CD4-positive, alpha-beta T cell treated with Interleukin-6 for 4 hours (primary cell): ENCODE results near the gene CHN1.

Source experiments
- DNase-seq: peaks from one replicate; pipeline ENCODE4 v3.0.0-alpha.2; 2020; ENCODE audit warnings: mixed read lengths

The CHN1 gene, protein sequence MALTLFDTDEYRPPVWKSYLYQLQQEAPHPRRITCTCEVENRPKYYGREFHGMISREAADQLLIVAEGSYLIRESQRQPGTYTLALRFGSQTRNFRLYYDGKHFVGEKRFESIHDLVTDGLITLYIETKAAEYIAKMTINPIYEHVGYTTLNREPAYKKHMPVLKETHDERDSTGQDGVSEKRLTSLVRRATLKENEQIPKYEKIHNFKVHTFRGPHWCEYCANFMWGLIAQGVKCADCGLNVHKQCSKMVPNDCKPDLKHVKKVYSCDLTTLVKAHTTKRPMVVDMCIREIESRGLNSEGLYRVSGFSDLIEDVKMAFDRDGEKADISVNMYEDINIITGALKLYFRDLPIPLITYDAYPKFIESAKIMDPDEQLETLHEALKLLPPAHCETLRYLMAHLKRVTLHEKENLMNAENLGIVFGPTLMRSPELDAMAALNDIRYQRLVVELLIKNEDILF

DNA sequence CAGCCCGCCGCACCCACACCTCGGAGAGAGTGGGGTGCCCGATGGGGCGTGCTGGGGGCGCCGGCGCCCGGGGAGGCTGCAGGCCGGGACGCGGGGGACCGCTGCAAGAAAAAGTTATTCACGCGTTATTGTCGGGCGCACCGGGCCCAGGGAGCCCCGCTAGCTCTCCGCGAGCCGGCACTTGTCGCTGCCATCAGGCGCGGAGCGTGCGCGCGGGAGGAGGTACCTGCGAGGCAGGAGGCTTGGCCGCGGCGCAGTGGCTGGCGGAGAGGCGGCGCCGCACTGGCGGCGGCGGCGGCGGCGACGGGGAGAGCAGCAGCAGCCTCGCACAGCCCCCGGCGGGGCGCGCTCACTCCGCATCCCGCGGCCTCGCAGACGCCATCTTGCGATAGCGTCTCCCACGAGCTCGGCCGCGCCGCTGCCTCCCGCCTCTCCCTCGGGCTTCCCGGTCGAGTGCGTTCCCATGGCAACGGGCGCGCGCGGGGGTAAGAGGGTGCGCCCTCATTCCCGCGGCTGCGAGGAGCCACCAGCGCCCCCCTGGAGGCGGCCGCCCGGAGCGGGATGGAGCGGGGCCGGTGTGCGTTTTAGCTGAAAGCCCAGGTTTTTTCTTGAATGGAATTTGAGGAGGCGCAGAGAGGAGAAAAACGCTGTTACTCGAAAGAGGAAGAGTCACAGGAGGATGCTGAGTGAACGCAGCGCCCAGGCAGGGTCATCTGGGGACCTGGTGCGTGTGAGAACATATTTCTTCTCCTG is at the start of gene CHN1:
Gene CHN1 (minus strand): TSS at position 402 of the 753 bp plus-strand sequence. CDS start 469 bp downstream, outside the sequence.
- peak; percentile 70 for DNase-seq

DNA sequence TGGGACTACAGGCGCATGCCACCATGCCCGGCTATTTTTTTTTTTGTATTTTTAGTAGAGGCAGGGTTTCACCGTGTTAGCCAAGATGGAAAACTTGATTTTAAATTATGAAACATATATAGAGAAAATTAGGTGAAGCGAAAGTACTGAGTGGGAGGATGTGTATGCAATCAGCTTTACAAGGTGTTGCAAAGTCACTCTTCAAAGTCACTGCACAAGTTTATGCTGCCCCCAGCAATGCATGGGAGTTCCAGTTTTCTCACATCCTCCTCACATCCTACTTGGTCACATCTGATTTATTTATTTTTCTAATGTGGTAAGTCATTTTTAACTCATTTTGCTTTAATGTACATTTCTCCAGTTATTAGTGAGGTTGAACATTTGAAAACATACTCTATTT is 49.2 kb upstream of the CHN1 start:
- DNase-seq, result no peak

DNA sequence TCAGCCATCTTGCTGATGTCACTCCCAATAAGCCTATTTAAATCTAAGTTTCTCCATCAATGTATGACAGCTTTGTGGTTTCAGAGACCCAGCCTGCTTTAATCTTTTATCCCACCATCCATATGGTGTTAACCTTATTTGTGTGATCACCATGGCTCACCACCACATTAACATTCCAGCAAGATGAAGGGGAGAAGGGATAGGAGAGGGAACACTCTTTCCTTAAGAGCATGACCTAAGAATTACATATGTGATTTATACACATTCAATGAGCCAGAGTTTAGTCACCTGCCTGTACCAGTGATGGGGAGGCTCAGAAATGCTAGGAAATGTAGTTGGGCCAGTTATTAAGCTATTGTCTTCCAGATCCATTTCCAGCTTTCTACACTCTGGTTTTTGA is 44.5 kb upstream of the CHN1 start:
- DNase-seq, result no peak

DNA sequence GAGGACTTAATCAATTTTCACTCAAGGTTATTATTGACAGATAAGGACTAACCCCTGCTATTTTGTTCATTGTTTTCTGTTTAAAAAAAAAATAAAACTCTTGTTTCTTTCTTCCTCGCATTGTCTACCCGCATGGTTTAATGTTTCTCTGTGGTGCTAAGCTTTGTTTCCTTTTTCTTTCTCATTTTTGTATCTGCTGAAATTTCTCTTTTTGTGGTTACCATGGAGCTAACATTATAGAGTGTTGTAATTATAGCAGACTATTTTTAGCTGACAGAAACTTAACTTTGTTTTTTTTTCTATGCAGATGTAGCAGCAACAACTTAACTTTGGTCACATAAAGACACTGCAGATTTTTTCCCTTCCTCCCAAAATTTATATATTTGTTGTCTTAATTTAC is 43.1 kb upstream of the CHN1 start:
- no peak for DNase-seq

DNA sequence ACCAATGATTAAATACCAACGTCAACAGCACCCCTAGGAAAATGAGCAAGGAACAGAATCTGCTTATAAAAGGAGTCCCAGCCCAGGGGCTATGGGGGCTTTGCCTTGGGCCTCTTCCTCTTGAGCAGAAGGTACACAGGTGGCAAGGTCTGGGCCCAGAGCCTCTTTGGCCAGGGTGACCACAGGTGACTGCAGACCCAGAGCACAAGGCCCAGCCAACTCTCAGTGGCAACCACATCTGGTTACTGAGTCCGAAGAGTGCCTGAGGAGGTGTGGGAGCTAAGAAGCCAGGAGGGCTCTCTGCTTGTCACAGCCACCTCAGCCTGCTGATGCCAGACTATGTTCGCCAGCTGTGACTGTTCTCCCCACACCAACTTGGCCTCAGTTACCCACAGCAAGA is 34.3 kb upstream of the CHN1 start:
- DNase-seq, result no peak

DNA sequence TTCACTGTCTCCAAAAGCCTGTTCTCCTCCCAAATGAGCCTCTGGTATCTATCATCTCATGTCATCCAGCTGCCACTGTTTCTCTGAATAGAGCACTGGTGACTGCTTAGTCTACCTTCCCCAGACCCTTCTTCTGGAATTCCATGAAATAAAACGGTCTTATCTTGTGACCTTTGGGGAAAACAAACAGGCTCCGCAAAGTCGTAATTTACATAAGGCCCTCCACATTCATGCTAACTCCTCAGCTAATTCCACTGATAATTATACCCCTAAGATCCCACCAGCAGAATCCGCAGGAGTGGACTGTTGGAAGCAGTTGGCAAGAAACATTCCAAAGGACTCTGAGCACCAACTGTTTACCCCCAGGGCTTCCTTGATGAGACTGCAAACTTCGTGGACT is 33.9 kb upstream of the CHN1 start:
- no peak for DNase-seq

DNA sequence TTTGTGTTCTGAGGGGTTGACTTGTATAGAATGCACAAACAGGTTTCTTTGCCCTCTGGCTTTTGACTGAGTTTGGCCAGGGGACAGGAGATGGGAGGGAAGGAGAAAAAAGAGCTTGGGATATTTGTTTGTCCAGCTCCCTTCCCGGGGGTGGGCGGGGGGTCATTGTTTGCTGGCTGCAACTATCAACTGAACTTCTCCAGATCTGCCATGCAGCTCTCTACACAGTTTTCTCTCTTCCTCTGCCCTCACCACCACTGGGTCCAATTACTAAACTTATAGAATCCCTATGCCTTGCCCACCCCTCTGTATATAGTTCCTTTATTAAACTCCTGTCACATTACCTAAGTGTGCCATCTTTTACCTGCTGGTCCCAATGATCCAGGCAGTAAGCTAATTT is 32.8 kb upstream of the CHN1 start:
- no peak for DNase-seq

DNA sequence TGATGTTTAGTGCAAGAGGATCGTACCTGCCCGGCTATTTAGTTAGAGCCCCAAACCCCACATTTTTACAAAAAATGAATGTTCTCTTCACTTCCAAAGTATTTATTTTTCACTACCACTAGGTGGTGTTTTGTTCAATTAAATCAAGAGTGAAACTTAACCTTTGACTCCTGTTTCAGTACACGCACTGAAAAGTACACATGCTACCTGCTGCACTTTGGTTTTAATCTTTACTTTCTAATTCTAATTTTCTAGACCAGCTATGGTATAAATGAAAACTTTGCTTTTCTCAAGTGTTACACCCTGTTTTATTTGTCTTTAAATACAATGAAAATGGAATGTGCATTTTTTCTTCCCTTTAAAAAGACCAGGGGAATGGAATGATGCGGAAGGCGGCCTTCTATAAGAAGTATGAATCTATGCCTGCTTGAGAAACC is 31.4 kb upstream of the CHN1 start:
- no peak for DNase-seq

DNA sequence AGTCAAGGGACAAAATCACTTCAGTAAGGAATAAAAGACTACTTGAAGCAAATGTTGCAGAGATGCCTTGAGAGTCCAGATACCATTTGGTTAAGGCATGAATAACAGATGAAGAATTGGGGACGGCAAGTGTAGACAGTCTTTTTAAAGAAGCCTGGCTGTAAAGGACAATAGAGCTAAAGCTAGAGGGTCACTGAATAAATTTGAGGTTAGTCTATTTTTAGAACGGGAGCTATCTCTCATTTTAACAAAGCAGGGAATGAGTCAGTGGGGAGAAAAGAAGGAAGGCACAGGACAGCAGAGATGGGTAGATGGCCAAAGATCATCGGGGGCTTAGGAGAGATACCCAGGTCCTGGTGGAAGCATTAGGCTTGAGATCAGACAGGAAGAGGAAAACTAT is 30.6 kb upstream of the CHN1 start:
- DNase-seq, result no peak

DNA sequence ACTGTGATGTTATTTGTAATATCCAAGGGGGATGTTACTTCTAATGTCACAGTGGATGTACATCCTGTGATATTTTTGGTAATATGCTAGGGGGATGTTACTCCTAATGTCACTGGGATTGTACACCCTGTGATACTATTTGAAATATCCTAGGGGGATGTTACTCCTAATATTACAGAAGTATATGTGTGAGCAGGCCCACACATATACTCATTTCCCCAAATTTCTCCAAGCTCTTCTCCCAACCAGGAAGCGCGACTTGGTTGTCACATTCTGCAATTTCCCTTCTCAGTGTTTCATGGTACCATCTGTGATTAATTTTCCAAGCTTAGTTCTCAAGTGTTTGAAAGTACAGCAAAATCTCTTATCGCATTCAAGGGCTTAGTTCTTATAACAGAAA is 29.5 kb upstream of the CHN1 start:
- no peak for DNase-seq

DNA sequence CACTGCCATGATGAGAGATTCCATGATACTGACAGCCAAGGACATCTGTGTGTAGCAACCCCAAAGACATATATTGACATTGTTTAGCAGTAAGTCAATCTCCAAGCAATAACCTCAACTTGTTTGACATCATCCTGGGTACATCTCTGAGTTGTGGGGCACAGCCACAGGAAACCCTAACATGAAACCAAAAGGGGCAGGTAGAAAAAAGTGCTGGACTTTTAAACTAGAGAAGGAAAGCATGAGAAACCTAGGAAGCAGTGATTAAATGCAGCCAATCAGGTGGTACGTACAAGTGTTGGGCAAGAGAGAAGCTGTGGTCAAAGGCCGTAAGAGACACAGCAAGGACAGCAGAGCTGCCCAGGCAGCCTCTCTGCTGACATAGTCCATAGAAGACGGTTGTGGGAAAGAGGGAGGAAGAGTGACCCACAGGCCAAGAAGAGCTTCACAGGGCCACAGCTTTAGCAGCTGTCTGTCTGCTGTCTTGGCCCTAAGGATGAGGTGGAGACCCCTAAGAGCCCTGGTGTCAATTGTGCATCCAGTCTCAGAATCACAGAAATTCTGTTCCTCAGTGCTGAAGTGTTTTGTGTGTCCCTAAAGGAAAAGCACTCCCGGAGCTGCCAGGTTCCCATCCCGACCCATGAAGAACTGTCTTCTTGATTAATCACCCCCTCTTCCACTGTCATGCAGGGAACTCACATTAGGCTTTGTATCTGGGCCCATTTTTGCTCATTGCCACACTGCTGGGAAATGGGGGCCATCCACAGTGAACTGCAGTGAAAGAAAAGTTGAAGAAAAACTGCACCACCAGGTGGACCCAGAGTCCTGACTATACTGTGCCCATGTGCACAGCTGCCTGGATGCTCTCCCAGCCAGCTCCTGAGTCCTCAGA is 25.4 kb upstream of the CHN1 start:
- DNase-seq, result no peak

DNA sequence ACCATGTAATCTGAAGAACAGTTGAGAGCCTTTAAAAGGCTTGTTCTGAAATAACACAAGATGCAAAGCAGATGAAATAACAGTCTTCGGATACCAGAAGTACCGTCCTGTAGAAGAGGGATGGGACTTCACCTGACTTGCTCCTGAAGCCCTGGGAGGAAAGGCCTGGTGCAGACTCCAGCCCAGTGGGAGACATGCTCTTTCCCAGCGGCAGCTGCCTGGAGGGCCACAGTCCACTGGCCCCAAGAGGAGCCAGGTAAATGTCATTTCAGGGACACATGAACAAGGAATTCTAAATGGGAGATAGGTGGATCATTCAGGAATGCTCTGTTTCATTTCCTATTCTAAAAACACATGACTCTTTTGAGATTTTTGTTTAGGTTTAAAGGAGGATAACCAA is 22.6 kb upstream of the CHN1 start:
- DNase-seq, result no peak

DNA sequence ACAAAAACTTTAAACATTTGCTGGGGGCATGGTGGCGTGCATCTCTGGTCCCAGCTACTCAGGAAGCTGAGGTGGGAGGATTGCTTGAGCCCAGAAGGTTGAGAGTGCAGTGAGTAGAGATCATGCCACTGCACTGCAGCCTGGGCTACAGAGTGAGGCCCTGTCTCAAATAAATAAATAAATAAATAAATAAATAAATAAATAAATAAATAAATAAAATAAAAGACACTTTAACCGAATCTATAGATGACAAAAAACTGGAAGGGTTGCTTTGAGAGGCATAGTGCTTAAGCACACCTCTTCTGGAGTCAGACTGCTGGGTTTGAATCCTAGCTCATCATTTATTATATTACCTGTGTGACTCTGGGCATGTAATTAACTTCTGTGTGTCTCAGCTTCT is 21.2 kb upstream of the CHN1 start:
- no peak for DNase-seq

DNA sequence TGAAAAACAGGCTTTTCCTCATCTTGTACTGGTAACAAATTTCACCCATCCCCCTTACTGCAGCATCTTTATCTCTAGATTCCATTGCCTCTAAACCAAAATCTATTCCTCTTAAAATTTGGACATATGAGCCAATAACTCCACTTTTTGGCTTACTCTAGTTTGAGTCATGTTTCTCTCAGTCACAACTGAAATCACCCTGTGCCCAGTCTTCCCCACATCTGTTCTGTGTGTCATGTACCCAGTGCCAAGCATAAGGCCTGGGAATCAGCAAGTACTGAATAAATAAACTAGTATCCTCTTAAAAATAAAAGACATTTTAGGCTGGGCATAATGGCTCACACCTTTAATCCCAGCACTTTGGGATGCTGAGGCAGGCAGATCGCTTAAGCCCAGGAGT is 20.8 kb upstream of the CHN1 start:
- no peak for DNase-seq

DNA sequence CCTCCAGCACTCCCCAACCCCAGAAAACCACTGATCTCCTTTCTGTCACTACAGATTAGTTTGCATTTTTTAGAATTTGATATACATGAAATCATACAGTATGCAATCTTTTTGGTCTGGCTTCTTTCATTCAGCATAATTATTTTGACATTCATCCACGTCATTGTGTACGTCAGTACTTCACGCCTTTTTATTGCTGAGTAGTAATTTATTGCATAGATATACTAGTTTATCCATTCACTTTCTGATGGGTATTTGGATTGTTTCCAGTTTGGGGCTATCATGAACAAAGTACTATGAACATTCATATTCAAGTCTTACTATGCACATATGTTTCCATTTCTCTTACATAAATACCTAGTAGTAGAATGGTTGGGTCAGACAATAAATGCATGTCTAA is 20.1 kb upstream of the CHN1 start:
- DNase-seq, result no peak

DNA sequence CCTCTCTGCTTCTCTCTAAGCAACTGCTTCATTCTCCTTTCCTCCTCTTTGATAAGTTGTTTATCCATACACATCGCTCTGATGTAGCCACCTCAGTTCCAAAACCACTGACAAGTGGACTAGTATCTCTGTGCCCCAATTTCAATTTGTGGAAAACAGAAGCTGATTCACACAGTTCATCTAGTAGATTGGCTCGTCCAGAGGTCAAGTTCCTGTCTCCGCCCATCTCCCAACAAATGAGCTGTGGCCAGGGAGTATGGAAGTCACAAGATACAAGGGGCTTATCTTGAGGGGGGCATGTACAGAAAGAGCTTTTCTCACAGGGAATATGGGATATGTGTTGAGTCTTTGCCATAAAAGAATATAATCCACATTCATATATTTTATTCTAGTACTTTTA is 17.7 kb upstream of the CHN1 start:
- DNase-seq, result no peak

DNA sequence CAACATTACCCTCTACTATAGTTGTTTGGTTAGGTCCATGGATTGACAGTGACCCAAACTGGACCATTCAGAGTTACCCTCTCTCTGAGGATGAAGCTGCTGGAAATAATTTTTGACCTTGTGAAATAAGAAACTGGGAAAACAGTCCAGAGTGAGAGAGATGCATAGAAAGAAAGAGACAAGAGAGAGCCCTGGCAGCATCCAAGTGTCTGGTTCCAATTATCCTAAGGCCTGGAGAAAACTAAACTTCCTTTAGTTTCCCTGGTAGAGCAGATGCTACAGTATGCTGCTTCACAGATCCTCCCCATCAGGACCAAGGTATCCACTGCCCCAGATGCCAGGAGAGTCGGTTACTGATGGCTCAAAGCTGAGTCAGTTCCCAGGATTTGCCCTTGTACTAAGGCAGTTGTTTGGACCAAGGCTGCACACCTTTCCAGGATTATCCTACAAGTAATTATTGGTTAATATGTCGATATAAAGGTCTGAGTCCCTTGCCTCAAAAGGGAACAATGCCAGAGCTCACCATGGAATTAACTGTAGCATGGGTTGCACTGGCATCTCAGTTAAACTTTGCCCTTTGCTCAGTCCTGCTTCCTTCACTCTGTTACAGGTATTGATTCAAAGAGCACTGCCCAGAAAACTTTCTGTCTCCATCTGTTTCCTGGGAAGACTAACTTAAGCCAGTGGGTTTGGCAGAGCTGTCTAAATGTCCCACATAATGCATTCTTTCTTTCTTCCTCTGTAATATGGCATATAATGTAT is 14.6 kb upstream of the CHN1 start:
- DNase-seq, result no peak

DNA sequence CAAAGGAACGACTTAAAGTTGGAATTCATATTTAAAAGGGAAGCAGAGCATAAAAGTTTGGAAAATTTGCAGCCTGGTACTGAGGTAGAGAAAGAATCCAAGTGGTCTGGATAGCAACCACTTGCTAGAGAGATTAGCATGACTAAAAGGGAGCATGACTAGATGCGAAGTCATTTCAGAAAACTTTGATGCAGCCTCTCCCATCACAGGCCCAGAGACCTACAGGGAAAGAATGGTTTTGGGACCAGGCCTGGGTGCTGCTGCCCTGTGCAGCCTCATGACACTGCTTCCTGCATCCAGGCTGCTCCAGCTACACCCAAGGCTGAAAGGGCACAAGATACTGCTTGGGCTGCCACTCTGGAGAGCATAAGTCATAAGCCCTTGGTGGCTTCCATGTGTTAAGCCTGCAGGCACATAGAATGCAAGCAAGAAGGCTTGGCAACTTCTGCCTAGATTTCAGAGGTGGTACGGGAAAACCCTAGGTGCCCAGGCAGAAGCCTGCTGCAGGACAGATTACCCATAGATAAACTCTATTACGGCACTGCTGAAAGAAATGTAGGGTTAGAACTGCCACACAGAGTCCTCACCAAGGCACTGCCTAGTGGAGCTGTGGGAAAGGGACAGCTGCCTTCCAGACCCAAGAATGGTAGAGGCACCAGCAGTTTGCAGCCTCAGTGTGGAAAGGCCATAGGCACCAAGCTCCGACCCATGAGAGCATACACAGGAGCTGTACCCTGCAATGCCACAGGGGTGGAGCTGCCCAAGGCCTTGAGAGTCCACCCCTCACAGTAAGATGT is 12.6 kb upstream of the CHN1 start:
- no peak for DNase-seq

DNA sequence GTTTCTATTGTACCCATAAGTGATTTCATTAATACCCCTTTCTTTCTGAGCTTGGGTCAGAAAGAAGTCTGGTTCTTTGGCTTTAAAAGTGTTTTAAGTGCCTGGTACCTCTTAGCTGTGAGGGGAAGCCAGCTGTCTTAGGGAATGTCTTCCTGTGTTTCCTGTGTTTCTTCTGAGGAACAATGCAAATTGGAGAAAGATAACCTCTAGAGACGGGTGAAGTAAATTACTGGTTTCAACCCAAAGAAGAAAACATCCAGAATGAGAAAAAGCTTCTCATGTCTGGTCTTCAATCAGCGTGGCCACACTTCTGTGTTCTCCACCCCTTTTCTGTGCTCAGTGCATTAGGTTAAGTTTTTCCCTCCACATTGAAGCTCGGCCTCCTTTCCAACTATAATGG is 10.2 kb upstream of the CHN1 start:
- DNase-seq, result no peak

DNA sequence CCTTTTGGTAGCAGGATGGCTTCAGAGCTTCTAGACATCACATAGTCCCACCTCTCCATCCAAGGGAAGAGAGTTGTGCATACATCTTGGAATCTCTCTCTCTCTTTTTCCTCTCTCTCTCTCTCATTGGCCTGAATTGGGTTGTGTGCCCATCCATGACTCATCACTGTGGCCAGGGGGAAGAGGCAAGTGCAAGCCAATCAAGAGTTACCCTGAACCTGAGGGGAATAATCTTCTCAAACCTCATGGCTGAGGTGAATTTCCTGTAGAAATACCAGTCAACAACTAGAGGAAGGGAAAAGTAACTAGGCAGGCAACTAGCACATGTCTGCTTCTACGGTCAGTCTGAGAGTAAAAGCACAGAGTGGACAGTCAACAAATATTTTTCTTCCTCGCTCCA is 7.3 kb upstream of the CHN1 start:
- DNase-seq, result no peak

DNA sequence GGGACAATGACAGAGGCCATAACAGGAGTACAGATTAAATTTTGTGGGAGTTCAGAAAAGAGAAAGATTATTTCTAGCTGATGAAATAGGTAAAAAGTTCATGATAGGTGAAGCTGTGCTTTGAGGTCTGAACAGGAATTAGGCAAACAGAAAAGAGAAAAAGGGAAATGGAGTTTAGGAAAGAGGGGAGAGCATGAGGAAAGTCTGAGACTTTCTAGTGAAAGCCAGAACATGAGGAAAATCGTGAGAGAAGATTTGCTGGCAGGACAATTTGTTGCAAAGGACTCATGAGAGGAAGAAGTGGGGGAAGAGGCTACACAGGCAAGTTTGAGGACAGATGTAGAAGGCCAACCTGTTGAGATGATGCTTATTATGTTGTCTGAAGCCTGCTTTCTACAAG is 6.3 kb upstream of the CHN1 start:
- DNase-seq, result no peak

DNA sequence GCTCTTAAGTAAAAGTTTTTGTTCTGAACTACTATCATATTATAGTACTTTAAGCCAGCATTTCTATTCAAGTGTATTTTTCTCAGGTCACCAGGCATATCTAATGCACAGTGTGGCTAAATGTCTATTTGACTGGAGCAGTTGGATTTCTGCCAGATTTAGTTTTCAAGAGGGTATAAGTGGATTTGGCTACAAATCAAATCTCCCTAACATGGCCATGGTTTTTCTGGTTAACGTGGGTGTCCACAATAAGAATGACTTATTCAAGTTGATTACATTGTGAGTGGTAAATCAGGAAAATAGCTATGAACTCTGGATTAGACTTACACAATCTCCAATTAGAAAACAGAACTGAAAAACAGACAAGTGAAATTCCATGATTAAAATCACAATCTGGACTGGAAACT is 5.7 kb upstream of the CHN1 start:
- no peak for DNase-seq
